NCI-H1105 treated with DMSO at 0.1 percent for 48 hours (cell line): ENCODE data around the gene TMEM33.

Source experiments
- DNase-seq: peaks from one replicate; lab custom pipeline; 2025; lab: John Stamatoyannopoulos, UW

The TMEM33 gene

GRCh38 chr4:41939016-41939626 is 3.9 kb downstream of the TMEM33 start:
- no peak for DNase-seq

- DNase-seq = no peak
These were observed 5.6 kb downstream of the TMEM33 start for GRCh38 chr4:41940834-41941233.

GRCh38 chr4:41943506-41943905 is 8.3 kb downstream of the TMEM33 start:
- DNase-seq = no peak

- no peak for DNase-seq
These were observed 8.9 kb downstream of the TMEM33 start for GRCh38 chr4:41944089-41944488.

- no peak for DNase-seq
These were observed 14.3 kb downstream of the TMEM33 start for GRCh38 chr4:41949531-41949930.

GRCh38 chr4:41957634-41958033 is 22.4 kb downstream of the TMEM33 start:
- DNase-seq = peak; percentile 16

GRCh38 chr4:41963105-41963504 is 27.9 kb downstream of the TMEM33 start:
- no peak for DNase-seq

- DNase-seq = no peak
These were observed 29.2 kb downstream of the TMEM33 start for GRCh38 chr4:41964401-41964800.

- no peak for DNase-seq
These were observed 32.2 kb downstream of the TMEM33 start for GRCh38 chr4:41967392-41967791.

GRCh38 chr4:41969671-41970070 is 34.4 kb downstream of the TMEM33 start:
- no peak for DNase-seq

GRCh38 chr4:41975341-41975740 is 40.1 kb downstream of the TMEM33 start:
- no peak for DNase-seq

GRCh38 chr4:41976775-41977516 is 41.7 kb downstream of the TMEM33 start:
- no peak for DNase-seq

GRCh38 chr4:41977709-41978108 is 42.5 kb downstream of the TMEM33 start:
- no peak for DNase-seq

- DNase-seq = no peak
These were observed 46.2 kb downstream of the TMEM33 start, which contains the start of gene DCAF4L1 for GRCh38 chr4:41981456-41981855. DCAF4L1 (plus strand) TSS chr4:41981756; CDS start chr4:41981793, 37 bp downstream.

- no peak for DNase-seq
These were observed 47.5 kb downstream of the TMEM33 start for GRCh38 chr4:41982716-41983115.

- DNase-seq = no peak
These were observed 49.9 kb downstream of the TMEM33 start for GRCh38 chr4:41985151-41985550.

GRCh38 chr4:41989994-41990364 is 54.8 kb downstream of the TMEM33 start:
- DNase-seq = peak; percentile 26

GRCh38 chr4:41990365-41991111 is 55.3 kb downstream of the TMEM33 start, which contains the start of gene SLC30A9:
SLC30A9 (plus strand) TSS chr4:41990530; CDS start chr4:41990652, 122 bp downstream.
- DNase-seq = peak; percentile 84

- no peak for DNase-seq
These were observed 56.9 kb downstream of the TMEM33 start for GRCh38 chr4:41991916-41992767.

- no peak for DNase-seq
These were observed 58.0 kb downstream of the TMEM33 start for GRCh38 chr4:41992967-41993857.

GRCh38 chr4:41994461-41994985 is 59.3 kb downstream of the TMEM33 start:
- no peak for DNase-seq
